Activated CD8-positive, alpha-beta memory T cell treated with anti-CD3 and anti-CD28 coated beads, Interleukin-2, amount 50 U/mL, for 1 hour (primary cell): ENCODE measurements around the gene POLR1E.

Source experiments
- DNase-seq: peaks from one replicate; pipeline ENCODE4 v3.0.0-alpha.2; 2020; ENCODE audit errors: extremely low read depth

Gene POLR1E

GRCh38 chr9:37534901-37535300 is 49.2 kb downstream of the POLR1E start:
- no peak for DNase-seq

- DNase-seq: no peak
Measured at GRCh38 chr9:37538099-37538498, 52.4 kb downstream of the POLR1E start.

GRCh38 chr9:37539634-37540033 is 53.9 kb downstream of the POLR1E start:
- no peak for DNase-seq

- DNase-seq: no peak
Measured at GRCh38 chr9:37540634-37541033, 54.9 kb downstream of the POLR1E start.

- DNase-seq: no peak
Measured at GRCh38 chr9:37541465-37541864, 55.7 kb downstream of the POLR1E start.

- no peak for DNase-seq
Measured at GRCh38 chr9:37542488-37542887, 56.7 kb downstream of the POLR1E start.

GRCh38 chr9:37542895-37543294 is 57.1 kb downstream of the POLR1E start:
- DNase-seq: no peak

- DNase-seq: no peak
Measured at GRCh38 chr9:37543468-37543867, 57.7 kb downstream of the POLR1E start.

GRCh38 chr9:37547328-37547878 is 61.7 kb downstream of the POLR1E start:
- DNase-seq: no peak

- DNase-seq: no peak
Measured at GRCh38 chr9:37549527-37549926, 63.8 kb downstream of the POLR1E start.

- DNase-seq: no peak
Measured at GRCh38 chr9:37550781-37551180, 65.0 kb downstream of the POLR1E start.

GRCh38 chr9:37551468-37551867 is 65.7 kb downstream of the POLR1E start:
- no peak for DNase-seq

GRCh38 chr9:37551888-37552287 is 66.1 kb downstream of the POLR1E start:
- DNase-seq: no peak
